Upper lobe of left lung (tissue), 6 donors: ENCODE measurements around the gene PCGF3. TPM values are rescaled to one million over a fixed set of nuclear protein-coding genes. Genes with fewer than 3 reads are reported as not detected.
"Not testable (repeated sequence)": the region's sequence is repeated elsewhere in the genome, so short reads cannot be mapped to it uniquely, and the experiment has no call there.

Experiments
- ATAC-seq, 2 donors: fragments of 200-7000 bp; cut with Tn5 transposase; one replicate each; pipeline ENCODE4 v1.9.1; 2022; ENCODE audit warnings: mild to moderate bottlenecking in 2 of 2, moderate library complexity in 2 of 2; ENCODE audit not compliant: low FRiP score in 2 of 2
- DNase-seq, 2 donors: peaks; one replicate each; pipeline ENCODE4 v3.0.0-alpha.2; 2019 to 2020
- H3K27ac ChIP-seq, 4 donors: fragments of 200-600 bp; sonication (generic); one replicate each; pipeline ENCODE4 v1.5.1; 2016 to 2019
- H3K27me3 ChIP-seq, 4 donors: fragments of 200-600 bp; sonication (generic); one replicate each; pipeline ENCODE4 v1.5.1; 2017 to 2019
- H3K36me3 ChIP-seq, 4 donors: fragments of 200-600 bp; sonication (generic); one replicate each; pipeline ENCODE4 v1.5.1; 2016 to 2019
- H3K4me1 ChIP-seq, 4 donors: fragments of 200-600 bp; sonication (generic); one replicate each; pipeline ENCODE4 v1.5.1; 2018 to 2019
- H3K4me3 ChIP-seq, 4 donors: fragments of 200-600 bp; sonication (generic); one replicate each; pipeline ENCODE4 v1.5.1; 2017 to 2019; ENCODE audit warnings: mild to moderate bottlenecking in 2 of 4, moderate library complexity in 1 of 4
- H3K9me3 ChIP-seq, 4 donors: fragments of 200-600 bp; sonication (generic); one replicate each; pipeline ENCODE4 v1.5.1; 2018 to 2019
- EP300 ChIP-seq, 4 donors: sonication (generic); formaldehyde crosslinking; IDR thresholded peaks; one replicate each; pipeline ENCODE4 v1.5.1; 2017; ENCODE audit warnings: antibody characterized with exemption in 4 of 4, control low read depth in 2 of 4
- POLR2A ChIP-seq, 4 donors: fragments of 450-650 bp; IDR thresholded peaks; one replicate each; pipeline ENCODE4 v1.5.1; 2016 to 2017; ENCODE audit warnings: antibody characterized with exemption in 4 of 4, mild to moderate bottlenecking in 2 of 4
- POLR2AphosphoS5 ChIP-seq, 2 donors: sonication (generic); formaldehyde crosslinking; IDR thresholded peaks; one replicate each; pipeline ENCODE4 v1.5.1; 2017; ENCODE audit warnings: antibody characterized with exemption in 2 of 2
- WGBS, 2 donors: methylation state at CpG; one replicate each; pipeline ENCODE4 v1.1.5; 2017 to 2018; 5-methylcytosine and 5-hydroxymethylcytosine counted together
- total RNA-seq, 6 donors: library from RNA; depleted of rRNA in 4 of 6; stranded (reverse); fragments of >200 nt in 4 of 6; gene quantifications; one replicate each; pipeline versions ENCODE4 v1.1.0 to v1.2.1, GENCODE V29; 2016 to 2021
- TF ChIP-seq, protein P1 (sequence below), 6 experiments: fragments of 450-650 bp in 4 of 6; fragments of 200-600 bp in 2 of 6; sonication (generic) in 2 of 6; IDR thresholded peaks; one replicate each; pipeline ENCODE4 v1.5.1; 2016 to 2019; ENCODE audit warnings: antibody characterized with exemption in 6 of 6
- donor health status: DM: no; HTN: no; CAD: no; lungs with moderate emphysema.
- donor health status: DM: no; HTN: yes; CAD: no; lungs with severe emphysema.

Gene PCGF3
- total RNA-seq, 6 donors from 2014 or later: 36.4 to 150 (median 41.0) TPM

DNA sequence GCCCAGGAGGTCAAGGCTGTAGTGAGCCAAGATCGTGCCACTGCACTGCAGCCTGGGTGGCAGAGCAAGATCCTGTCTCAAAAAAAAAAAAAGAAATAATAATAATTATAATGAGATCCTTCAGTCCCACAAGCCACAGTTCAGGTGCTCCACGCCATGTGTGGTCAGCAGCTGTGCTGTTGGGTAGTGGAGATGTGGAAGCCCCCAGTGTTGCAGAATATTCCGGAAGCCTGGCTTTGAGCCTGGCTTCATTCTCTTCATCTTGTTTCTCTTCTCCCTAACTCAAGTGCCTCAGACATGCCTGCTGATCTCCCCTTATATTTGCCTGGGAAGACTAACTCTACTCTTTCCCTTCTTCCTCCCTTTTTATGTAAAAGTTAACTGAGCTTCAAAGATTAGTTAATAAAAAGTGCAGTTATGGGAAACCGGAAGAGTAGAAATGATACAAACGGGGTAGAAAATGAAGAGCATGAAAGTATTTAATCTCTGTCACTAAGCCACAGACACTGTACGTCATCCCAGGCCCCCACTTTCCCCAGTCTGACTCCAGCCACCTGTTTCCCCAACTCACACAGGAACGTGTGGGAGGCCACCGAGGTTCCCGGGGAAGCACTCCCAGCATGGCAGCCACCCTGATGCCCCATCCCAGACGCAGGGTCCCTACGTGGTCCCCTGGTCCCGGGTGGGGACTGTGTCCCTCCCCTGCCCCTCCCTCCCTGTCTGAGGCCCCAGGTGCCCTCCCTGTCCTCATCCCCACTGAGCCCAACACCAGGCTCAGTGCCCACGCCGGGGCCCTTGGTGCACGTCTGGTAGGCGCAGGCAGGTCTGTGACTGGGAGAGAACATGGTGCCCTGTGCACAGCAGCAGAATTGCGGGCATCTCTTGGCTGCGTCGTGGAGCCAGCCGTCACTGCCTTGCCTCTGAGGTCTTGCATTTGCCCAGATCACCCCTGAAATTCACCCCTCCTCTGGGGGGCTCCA is 24.0 kb downstream of the PCGF3 start:
- TF ChIP-seq EP300 (IDR thresholded peaks at IDR 0.05) (no peak), POLR2A (IDR thresholded peaks at IDR 0.05) (no peak), POLR2AphosphoS5 (IDR thresholded peaks at IDR 0.05) (no peak)
- TF ChIP-seq, protein P1, sequence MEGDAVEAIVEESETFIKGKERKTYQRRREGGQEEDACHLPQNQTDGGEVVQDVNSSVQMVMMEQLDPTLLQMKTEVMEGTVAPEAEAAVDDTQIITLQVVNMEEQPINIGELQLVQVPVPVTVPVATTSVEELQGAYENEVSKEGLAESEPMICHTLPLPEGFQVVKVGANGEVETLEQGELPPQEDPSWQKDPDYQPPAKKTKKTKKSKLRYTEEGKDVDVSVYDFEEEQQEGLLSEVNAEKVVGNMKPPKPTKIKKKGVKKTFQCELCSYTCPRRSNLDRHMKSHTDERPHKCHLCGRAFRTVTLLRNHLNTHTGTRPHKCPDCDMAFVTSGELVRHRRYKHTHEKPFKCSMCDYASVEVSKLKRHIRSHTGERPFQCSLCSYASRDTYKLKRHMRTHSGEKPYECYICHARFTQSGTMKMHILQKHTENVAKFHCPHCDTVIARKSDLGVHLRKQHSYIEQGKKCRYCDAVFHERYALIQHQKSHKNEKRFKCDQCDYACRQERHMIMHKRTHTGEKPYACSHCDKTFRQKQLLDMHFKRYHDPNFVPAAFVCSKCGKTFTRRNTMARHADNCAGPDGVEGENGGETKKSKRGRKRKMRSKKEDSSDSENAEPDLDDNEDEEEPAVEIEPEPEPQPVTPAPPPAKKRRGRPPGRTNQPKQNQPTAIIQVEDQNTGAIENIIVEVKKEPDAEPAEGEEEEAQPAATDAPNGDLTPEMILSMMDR (IDR thresholded peaks at IDR 0.05): no peak
- WGBS, 2 donors: 92 to 95% methylated on average over 12 to 16 of the region's 20 CpGs
- peak in 1 of 2 donors; percentile 53 for DNase-seq

DNA sequence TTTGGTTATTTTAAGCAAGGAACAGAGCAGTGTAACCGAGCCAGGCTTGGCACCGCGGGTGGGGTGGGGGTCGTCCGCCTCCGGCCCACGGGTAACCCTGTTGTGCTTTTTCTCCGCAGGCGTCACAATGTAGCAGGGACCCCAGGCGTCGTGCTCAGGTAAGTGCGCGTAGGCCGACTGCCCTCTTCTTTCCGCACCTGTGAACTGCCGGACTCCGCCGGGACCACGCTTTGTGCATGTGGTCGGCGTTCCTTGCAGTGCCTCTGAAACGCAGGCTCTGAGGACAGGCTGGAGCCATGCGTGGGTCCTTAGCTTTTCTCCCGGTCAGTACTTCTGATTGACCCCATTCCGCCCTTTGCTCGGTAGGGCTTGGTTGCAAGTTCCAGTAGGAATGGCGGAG is 24.9 kb downstream of the PCGF3 start:
- TF ChIP-seq EP300 (IDR thresholded peaks at IDR 0.05): no peak
- no peak for TF ChIP-seq POLR2AphosphoS5 (IDR thresholded peaks at IDR 0.05)
- TF ChIP-seq POLR2A (IDR thresholded peaks at IDR 0.05): no peak
- TF ChIP-seq, protein P1 (IDR thresholded peaks at IDR 0.05): no peak
- Histone ChIP-seq H3K9me3 (no peaks in the 10 kb centered on the region), H3K36me3 (peaks cover 29 to 48% (median 41%) of the 10 kb centered on the region in 4 donors), H3K4me1 (peaks cover 5 to 18% (median 13%) of the 10 kb centered on the region in 4 donors), H3K27ac (no peak overlapping the region), H3K27me3 (no peaks in the 10 kb centered on the region), H3K4me3 (no peak overlapping the region)
- DNase-seq: peak in 1 of 2 donors; percentile 58
- 96 to 97% methylated on average over 27 of the region's 27 CpGs for WGBS, 2 donors
- no peak for ATAC-seq

More for the DNA sequence above, 24.0 kb downstream of the PCGF3 start:
- no peak for ATAC-seq
- Histone ChIP-seq H3K27me3 (no peaks in the 10 kb centered on the region), H3K4me1 (peaks cover 5 to 18% (median 13%) of the 10 kb centered on the region in 4 donors), H3K27ac (no peak overlapping the region), H3K9me3 (no peaks in the 10 kb centered on the region), H3K4me3 (no peak overlapping the region), H3K36me3 (peaks cover 22 to 39% (median 32%) of the 10 kb centered on the region in 4 donors)

DNA sequence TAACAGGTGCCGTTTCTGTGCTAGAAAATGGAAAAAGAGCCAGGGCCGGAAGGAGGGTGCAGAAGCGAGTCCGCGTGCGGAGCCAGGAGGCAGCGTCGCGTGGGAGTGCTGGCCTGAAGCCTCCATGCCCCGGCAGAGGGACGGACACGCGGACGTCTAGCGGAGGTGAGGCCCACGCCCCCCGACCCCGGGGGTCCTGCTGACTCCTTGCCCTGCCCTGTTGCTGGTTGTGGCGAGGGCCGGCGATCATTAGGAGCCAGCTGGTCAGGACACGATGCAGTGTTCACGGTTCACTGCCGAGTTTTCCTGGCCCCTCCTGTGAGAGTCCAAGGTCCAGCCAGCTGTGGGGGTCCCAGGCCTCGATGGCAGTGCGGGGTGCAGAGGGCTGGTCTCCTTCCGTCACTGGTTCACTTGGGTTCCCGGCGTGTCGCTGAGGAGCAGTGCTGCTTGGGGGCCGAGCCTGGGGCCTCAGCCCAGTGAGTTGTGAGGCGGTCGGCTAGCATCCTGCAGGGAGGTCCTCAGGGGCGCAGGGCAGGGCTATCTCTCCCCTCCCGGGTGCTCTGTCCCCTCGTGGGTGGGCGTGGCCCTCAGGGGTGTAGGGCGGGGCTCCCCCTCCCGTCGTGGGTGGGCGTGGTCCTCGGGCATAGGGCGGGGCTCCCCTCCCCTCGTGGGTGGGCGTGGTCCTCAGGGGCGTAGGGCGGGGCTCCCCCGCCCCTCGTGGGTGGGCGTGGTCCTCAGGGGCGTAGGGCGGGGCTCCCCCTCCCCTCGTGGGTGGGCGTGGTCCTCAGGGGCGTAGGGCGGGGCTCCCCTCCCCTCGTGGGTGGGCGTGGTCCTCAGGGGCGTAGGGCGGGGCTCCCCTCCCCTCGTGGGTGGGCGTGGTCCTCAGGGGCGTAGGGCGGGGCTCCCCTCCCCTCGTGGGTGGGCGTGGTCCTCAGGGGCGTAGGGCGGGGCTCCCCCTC is 25.6 kb downstream of the PCGF3 start:
- H3K9me3 ChIP-seq, H3K4me3 ChIP-seq, H3K27ac ChIP-seq, H3K27me3 ChIP-seq, ATAC-seq: not testable (repeated sequence)
- H3K4me1 ChIP-seq: peaks cover 5 to 13% (median 8%) of the 10 kb centered on the region in 4 donors
- peak in 1 of 2 donors; percentile 77 for DNase-seq
- WGBS, 2 donors: 96 to 97% methylated on average over 18 to 36 of the region's 68 CpGs
- peaks cover 30 to 55% (median 48%) of the 10 kb centered on the region in 4 donors for H3K36me3 ChIP-seq

DNA sequence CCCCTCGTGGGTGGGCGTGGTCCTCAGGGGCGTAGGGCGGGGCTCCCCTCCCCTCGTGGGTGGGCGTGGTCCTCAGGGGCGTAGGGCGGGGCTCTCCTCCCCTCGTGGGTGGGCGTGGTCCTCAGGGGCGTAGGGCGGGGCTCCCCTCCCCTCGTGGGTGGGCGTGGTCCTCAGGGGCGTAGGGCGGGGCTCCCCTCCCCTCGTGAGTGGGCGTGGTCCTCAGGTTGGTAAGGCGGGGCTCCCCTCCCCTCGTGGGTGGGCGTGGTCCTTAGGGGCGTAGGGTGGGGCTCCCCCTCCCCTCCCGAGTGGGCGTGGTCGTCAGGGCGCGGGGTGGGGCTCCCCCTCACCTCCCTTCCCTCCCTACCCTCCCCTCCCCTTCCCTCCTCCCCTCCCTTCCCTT is 26.3 kb downstream of the PCGF3 start:
- WGBS, 2 donors: 40 to 72% methylated on average over 2 to 6 of the region's 27 CpGs
- H3K27me3 ChIP-seq, H3K4me3 ChIP-seq, ATAC-seq, H3K4me1 ChIP-seq, H3K27ac ChIP-seq, H3K9me3 ChIP-seq: not testable (repeated sequence)
- peaks cover 30 to 61% (median 52%) of the 10 kb centered on the region in 4 donors for H3K36me3 ChIP-seq
- peak in 1 of 2 donors; percentile 38 for DNase-seq

DNA sequence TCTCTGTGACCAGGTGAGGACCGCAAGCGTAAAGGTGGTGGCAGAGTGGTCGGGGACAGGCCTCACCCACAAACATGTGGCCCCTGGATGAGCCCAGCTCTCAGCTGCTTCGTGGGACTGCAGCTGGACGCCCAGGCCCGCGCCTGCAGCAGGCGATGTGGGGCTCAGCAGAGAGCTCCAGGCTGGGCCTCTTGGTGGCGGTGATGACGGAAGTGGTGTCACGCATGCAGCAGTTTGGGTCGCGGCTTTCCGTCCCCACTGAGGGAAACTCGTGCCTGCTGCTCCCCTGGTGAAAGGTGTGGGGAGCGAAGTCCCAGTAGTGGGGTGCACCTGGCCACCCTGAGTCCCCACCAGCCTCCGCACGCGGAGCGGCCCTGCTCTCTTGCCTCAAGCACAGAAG is 26.9 kb downstream of the PCGF3 start:
- H3K9me3 ChIP-seq: no peaks in the 10 kb centered on the region
- no peak overlapping the region for H3K27ac ChIP-seq
- TF ChIP-seq POLR2A (IDR thresholded peaks at IDR 0.05) (no peak), POLR2AphosphoS5 (IDR thresholded peaks at IDR 0.05) (no peak)
- TF ChIP-seq, protein P1 (IDR thresholded peaks at IDR 0.05): no peak
- no peak overlapping the region for H3K4me3 ChIP-seq
- 91 to 94% methylated on average over 6 to 15 of the region's 20 CpGs for WGBS, 2 donors
- H3K27me3 ChIP-seq: no peaks in the 10 kb centered on the region
- DNase-seq: no peak
- ATAC-seq: peak; percentile 5 to 19
- H3K36me3 ChIP-seq: peaks cover 30 to 66% (median 57%) of the 10 kb centered on the region in 4 donors
- H3K4me1 ChIP-seq: peaks cover 0 to under 1% (median 0%) of the 10 kb centered on the region in 4 donors
